Measurements from ENCODE around the gene PPP2R2C.

GRCh38 chr4:6386091-6386490 lies 86.3 kb downstream of the PPP2R2C start:
- TF ChIP-seq CTCF (IDR thresholded peaks at IDR 0.05; ENCODE audit: poor library complexity, severe bottlenecking) (no peak), EP300 (conservative IDR thresholded peaks at IDR 0.05; ENCODE audit: poor library complexity, severe bottlenecking) (no peak)
